IPS DF 4.7 (cell line): ENCODE results near the gene SYNPR.

Experiments
- DNase-seq: peaks from one replicate; pipeline ENCODE4 v3.0.0-alpha.2; 2013; ENCODE audit warnings: low spot score; ENCODE audit errors: extremely low read depth

The SYNPR gene

GRCh38 chr3:63471781-63472180, 193.7 kb downstream of the SYNPR start:
- DNase-seq = no peak

DNA sequence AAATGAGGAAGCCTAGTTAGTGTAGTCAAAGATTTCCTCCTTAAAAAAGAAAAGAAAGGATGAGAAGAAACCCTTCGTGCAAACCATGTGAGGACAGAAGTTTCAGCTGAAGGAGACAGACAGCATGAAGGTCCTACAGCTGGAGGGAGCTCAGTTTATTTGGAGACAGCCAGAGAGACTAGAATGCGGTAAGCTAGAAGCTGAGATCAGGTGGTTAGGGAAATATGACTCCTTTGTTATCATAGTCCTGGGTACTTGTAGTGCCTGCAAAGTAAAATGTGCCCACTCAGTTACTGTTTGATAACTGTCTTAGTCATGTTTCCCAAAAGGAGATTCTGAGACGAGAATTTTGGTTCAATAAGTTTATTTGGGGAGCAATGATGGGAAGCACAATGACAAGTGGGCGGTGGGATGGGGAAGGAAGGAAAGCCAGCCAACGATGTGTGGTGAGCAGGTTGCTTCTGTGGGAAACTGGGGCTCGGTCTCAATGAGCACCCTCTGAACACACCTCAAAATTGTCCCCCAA, 195.6 kb downstream of the SYNPR start:
- DNase-seq = no peak

DNA sequence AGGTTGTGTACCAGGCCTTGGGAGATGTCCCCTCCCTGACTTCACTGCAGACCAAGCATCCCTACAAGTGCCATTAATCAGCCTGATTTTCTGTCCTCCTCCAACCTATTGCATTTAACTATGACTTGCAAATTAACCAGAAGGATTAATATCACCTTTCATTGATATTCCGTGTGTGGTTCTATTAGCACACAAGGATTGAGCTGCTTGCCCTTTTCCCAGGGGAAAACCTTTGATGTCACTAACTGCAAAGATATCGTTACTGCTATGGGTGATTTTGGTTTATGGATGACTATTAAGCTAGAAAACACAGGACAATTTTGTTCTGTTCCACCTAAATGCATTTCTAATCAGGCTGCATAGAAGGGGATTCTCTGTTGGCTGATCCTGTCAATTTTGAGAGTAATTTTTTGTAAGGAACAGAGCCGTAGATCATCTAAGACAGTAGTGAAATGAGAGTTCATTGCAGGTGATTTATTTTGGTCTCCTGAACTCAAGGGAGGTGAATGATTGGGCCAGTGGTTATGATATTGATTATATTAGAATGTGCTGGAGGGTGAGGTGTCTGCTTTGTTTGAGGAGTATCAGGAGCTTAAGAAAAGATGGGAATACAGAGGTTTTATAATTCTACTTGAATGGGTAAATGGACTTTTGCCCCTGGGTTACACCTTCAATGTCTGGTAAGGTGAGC, 196.9 kb downstream of the SYNPR start:
- no peak for DNase-seq

DNA sequence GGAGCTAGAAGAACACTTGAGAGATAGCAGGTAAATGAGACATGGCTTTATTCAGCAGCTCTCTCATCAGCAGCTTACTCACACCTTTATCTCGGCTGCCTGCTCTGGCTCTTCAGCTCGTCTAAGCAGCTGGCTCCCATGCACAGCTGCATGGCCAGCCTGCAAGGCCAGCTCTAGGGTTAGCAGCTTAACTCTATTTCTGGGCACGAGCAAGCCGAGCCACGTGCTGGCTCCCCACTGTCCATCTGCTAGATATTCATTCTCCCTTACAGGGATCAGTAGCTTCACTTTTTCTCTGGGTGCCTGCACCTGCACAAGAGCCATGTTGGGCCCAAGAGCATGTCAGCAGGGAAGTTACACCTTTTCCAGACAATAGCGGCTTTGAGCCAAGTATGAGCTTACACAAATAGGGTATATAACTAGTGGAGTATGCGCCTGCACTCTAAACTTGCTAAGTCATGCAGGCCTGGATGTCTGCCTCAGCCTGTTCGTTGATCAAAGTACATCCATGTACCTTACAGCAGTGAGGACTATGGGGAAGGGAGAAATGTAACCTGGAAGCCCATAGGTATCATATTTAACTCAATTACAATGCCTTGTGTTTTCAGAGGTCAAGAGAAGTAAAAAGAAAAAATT, 199.5 kb downstream of the SYNPR start:
- no peak for DNase-seq

- no peak for DNase-seq
Measured at GRCh38 chr3:63478990-63479660, 201.0 kb downstream of the SYNPR start.

DNA sequence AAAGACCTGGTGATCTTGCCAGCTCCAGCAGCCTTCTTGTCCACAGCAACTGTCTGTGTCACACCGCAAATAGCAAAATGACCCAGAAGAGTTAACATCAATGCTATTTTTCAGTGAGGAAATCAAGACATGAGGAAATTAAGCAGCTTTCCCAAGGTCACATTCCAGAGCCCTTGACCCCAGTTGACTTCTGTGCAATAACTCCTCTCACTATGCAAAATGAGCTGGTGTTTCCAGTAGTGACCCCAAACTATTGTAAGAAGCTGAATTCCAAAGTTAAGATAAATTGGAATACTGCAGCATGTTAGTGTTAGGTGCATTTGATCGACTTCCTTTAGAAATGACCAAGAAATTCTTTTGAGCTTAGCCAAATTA, 201.5 kb downstream of the SYNPR start:
- DNase-seq = no peak

GRCh38 chr3:63481627-63482026, 203.5 kb downstream of the SYNPR start:
- DNase-seq = no peak

DNA sequence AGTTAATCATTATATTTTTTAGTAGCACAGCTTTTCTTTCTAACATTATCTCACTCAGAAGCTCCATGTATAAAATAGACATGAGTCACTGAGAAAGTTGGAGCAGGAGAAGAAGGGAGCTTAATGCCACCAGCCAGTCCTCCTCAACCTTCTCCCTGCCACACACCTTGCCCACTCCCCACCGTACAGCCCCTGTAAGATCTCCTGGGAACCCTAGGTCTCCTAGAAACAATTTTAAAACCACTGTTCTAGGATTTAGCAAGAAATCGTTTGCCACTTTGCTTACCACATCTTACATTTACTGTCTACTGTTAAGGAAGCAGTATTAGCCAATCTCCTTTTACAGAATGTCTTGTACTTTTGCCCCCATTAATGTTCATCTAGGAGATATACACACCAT, 204.2 kb downstream of the SYNPR start:
- no peak for DNase-seq

DNA sequence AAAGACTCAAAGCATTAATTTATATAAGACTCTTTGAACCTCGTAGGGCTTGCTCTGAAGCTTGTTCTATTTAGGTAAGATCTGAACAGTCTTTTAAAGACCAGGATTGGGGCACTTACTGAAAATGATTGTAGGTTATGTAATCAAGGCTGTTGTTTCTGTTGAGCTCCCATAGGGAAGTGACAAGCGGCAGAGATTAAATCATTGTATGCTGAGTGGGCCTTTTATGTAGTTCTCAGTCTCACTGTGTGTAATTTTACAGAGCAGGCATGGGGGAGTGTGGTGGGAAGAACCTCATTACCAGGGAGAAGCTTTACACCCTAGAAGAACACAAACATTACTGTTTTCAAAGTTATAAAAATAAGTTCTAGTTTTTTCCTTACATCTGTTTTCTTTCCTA, 214.4 kb downstream of the SYNPR start:
- no peak for DNase-seq

DNA sequence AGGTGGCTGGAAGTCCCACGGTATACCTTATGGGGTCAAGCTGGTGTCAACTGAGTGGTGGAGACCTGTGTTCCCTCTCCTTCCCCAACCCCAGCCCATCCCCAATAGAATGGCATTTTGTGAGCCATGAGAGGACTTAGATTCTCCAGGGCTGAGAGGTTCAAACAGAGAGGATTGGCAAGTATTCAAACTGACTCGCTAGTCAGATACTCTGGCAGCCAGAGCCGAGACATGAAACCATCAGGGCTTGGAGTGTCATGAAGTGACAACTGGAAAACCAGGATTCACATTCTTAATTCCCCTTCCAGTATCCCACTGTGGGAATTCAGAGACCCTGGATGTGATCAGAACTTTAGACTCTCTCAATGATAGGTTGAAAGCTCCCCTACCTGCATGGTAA, 215.0 kb downstream of the SYNPR start:
- DNase-seq = no peak

DNA sequence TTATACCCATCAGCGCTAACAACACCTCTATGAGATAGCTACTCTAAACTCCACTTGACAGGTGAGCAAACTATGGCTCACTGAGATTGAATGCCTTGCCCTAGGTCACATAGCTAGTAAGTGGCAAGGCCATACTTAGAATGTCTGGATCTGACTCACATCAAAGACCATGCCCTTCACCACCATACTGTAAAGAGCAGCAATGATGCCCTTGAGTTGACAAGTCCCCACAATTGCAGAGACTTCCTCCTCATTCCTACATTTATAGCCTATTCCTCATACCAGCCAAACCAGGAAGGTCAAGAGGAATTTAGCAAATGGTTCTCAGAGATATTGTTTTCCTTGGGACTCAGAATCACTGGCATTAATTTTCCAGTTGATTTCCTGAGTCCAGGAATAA, 216.5 kb downstream of the SYNPR start:
- no peak for DNase-seq

- DNase-seq = no peak
Measured at GRCh38 chr3:63497641-63498040, 219.5 kb downstream of the SYNPR start.

DNA sequence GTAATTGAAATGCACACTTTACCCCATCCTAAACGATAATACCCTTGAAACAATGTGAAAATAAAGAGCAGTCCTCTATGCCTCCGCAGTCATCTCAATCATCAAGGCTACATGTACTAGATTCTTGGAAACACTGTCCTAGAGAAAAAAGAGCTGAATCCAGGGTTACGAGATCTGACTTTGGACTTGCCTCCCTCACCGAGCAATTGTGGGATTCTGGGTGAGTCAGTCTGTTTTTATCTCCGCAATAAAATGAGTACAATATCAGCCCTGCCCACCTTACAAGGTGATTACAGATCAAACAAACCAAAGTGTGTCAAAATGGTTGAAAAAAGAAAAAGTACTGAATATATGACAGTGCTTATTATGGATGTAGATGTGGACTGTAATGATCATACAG, 222.1 kb downstream of the SYNPR start:
- DNase-seq = no peak

- no peak for DNase-seq
Measured at GRCh38 chr3:63508305-63508704, 230.2 kb downstream of the SYNPR start.

DNA sequence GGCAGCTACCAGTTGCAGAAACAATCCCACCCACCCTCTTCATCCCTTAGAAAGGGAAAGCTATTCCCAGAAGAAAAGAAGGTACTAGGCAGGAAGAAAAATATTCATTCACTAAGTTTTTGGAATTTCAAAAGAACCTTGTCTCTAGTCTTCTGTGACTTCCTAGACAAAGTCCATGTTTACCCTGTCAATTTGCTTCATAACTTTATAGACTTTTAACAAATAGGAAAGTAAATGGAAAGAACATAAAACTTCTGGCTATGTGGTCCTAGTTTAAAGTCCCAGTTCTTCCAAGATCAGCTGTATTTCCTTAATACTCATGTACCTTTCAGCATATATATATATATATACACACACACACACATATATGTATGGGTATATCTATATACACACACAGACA, 230.7 kb downstream of the SYNPR start:
- no peak for DNase-seq

- DNase-seq = no peak
Measured at GRCh38 chr3:63513791-63514190, 235.7 kb downstream of the SYNPR start.

GRCh38 chr3:63514678-63515077, 236.6 kb downstream of the SYNPR start:
- no peak for DNase-seq

GRCh38 chr3:63519426-63519825, 241.3 kb downstream of the SYNPR start:
- no peak for DNase-seq

- DNase-seq = no peak
Measured at GRCh38 chr3:63521657-63522056, 243.5 kb downstream of the SYNPR start.

- no peak for DNase-seq
Measured at GRCh38 chr3:63523100-63523499, 245.0 kb downstream of the SYNPR start.

DNA sequence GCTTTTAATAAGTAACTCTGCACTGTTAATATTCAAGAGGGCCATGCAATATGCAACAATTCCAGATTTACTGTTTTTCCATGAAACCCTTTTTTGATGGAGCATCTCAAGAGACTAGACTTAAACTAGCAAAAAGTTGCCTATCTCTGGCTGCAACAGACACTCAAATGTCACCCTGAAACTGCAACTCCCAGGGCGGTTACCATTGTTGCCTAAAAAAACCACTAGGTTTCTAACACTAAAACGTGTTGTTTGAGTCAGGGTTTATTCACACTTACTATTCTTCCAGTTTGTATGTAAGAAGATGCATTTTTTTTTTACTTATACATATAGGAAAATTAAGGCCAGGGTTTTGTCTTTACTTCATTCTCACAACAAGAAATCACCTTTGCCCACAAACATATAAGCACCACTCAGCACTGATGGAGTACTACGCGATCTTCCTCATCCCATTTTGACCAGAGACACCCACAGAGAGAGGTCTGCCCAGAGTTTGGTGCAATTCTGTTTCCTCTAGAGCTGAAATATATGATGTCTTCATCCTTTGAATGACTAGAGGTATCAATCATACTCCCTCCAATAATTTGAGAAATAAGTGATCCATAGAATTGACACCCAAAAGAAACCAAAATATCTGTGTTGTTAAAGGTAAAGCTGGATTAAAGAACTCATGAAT, 250.4 kb downstream of the SYNPR start:
- DNase-seq = no peak

- DNase-seq = no peak
Measured at GRCh38 chr3:63532521-63532920, 254.4 kb downstream of the SYNPR start.
